Hepatocyte (in vitro differentiated cells): ENCODE data around the gene CTBP2. TPM values are rescaled to one million over a fixed set of nuclear protein-coding genes. Genes with fewer than 3 reads are reported as not detected.
A peak's percentile ranks its signal among the peaks of the same experiment; 100 is the strongest.

Experiments used
- DNase-seq: peaks from one replicate; pipeline ENCODE4 v3.0.0-alpha.2; 2016; ENCODE audit warnings: low spot score
- H2AFZ ChIP-seq: fragments of 200-600 bp; sonication (generic); 2 replicates; pipeline ENCODE4 v1.6.0; 2016; ENCODE audit warnings: antibody characterized with exemption, mild to moderate bottlenecking
- H3K27ac ChIP-seq: fragments of 200-600 bp; sonication (generic); 2 replicates; pipeline ENCODE4 v1.5.1; 2016; ENCODE audit warnings: mild to moderate bottlenecking
- H3K27me3 ChIP-seq: fragments of 200-600 bp; sonication (generic); 2 replicates; pipeline ENCODE4 v1.6.1; 2016
- H3K36me3 ChIP-seq: fragments of 200-600 bp; sonication (generic); replicated peaks from 2 replicates; pipeline ENCODE4 v1.5.1; 2016; ENCODE audit warnings: low read depth; ENCODE audit not compliant: insufficient read depth
- H3K4me1 ChIP-seq: fragments of 200-600 bp; sonication (generic); 2 replicates; pipeline ENCODE4 v1.5.1; 2016; ENCODE audit warnings: mild to moderate bottlenecking, moderate library complexity; ENCODE audit not compliant: insufficient read depth
- H3K4me2 ChIP-seq: fragments of 200-600 bp; sonication (generic); 2 replicates; pipeline ENCODE4 v1.6.0; 2016
- H3K4me3 ChIP-seq: fragments of 200-600 bp; sonication (generic); 2 replicates; pipeline ENCODE4 v1.5.1; 2016; ENCODE audit warnings: mild to moderate bottlenecking
- H3K79me2 ChIP-seq: fragments of 200-600 bp; sonication (generic); 2 replicates; pipeline ENCODE4 v1.6.0; 2017; ENCODE audit warnings: mild to moderate bottlenecking
- H3K9me2 ChIP-seq: fragments of 200-600 bp; sonication (generic); replicated peaks from 2 replicates; pipeline ENCODE4 v1.6.0; 2017; ENCODE audit warnings: mild to moderate bottlenecking; ENCODE audit not compliant: insufficient read depth
- H3K9me3 ChIP-seq: fragments of 200-600 bp; sonication (generic); 2 replicates; pipeline ENCODE4 v1.5.1; 2016; ENCODE audit warnings: low read depth, mild to moderate bottlenecking
- H4K20me1 ChIP-seq: fragments of 200-600 bp; sonication (generic); 2 replicates; pipeline ENCODE4 v1.6.0; 2016; ENCODE audit warnings: mild to moderate bottlenecking; ENCODE audit not compliant: insufficient read depth, poor library complexity, severe bottlenecking
- EZH2 ChIP-seq: fragments of 200-600 bp; sonication (generic); IDR thresholded peaks from 2 replicates; pipeline ENCODE4 v1.6.1; 2016; ENCODE audit warnings: antibody characterized with exemption, mild to moderate bottlenecking, borderline replicate concordance
- EZH2phosphoT487 ChIP-seq: fragments of 200-600 bp; sonication (generic); IDR thresholded peaks from one replicate; pipeline ENCODE4 v1.6.1; 2018; ENCODE audit warnings: antibody characterized with exemption, mild to moderate bottlenecking, low read depth, moderate library complexity; ENCODE audit not compliant: unreplicated experiment, severe bottlenecking
- WGBS: methylation state at CpG from one replicate; pipeline ENCODE4 v1.1.6; 2016; ENCODE audit warnings: low lambda C conversion rate; ENCODE audit errors: missing lambda C conversion rate; 5-methylcytosine and 5-hydroxymethylcytosine counted together
- polyA plus RNA-seq: library from polyadenylated mRNA; unstranded; fragments of >200 nt; fragmentation: Nextera tagmentation; extraction: Ambion mirVana; gene quantifications from 2 replicates; pipeline ENCODE4 v1.2.1, GENCODE V29; 2016
- total RNA-seq: library from RNA; depleted of rRNA; stranded (reverse); fragments of >200 nt; gene quantifications from 2 replicates; pipeline ENCODE4 v1.2.3, GENCODE V29; 2014
- TF ChIP-seq, protein P1 (sequence below): fragments of 200-600 bp; sonication (generic); IDR thresholded peaks from 2 replicates; pipeline ENCODE4 v1.5.1; 2016; ENCODE audit warnings: antibody characterized with exemption, mild to moderate bottlenecking; ENCODE audit not compliant: poor library complexity

CTBP2 gene
- total and polyA plus RNA-seq, 2 experiments from 2014 or later = 61.3 to 81.0 TPM

DNA sequence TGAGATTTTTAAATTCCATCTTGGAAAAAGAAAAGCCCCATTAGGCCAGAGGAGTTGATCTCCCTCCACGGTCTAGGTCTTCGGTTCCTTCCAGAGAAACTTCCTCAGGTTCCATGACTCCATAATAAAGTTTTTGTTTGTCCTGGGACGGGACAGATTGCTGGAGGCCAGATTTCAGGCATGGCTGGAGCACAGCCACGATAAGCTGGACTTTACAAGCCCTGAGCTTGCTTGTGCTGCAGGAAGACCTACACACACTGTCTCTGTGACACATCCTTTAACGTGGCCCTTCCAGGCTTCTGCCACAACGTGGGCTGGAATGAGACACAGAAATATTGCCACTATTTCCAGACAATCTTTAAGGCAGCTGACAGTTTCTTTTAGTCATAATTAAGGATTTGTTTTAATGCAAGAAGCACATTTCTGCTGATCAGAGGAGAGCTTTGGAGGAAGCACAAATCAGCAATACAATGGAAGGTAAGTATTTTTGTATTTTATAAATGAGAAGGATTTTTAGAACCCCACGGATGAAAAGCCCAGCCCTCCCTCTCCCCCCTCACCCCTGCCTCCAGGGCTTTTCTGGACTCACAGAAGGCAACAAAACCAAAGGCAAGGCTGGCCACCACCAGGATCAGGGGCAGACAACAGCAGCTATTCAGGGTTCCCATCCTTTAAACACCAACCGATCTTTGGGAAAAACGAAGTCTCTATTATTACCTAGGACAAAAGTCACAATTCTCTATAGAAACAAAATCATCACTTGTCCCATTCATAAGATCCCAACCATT is 6.5 kb downstream of the CTBP2 start:
- Histone ChIP-seq H2AFZ (no peak overlapping the region), H3K9me3 (no peaks in the 10 kb centered on the region), H3K9me2 (no peaks in the 10 kb centered on the region), H3K27ac (peak overlapping the region; percentile 99), H3K27me3 (no peaks in the 10 kb centered on the region), H3K79me2 (peaks cover 100% of the 10 kb centered on the region), H3K4me3 (no peak overlapping the region), H3K36me3 (no peaks in the 10 kb centered on the region), H4K20me1 (peaks cover 77% of the 10 kb centered on the region), H3K4me2 (peak overlapping the region; percentile 87), H3K4me1 (peaks cover 82% of the 10 kb centered on the region)
- WGBS = 18% methylated on average over 9 of the region's 9 CpGs
- TF ChIP-seq EZH2 = no peak
- TF ChIP-seq, protein P1, sequence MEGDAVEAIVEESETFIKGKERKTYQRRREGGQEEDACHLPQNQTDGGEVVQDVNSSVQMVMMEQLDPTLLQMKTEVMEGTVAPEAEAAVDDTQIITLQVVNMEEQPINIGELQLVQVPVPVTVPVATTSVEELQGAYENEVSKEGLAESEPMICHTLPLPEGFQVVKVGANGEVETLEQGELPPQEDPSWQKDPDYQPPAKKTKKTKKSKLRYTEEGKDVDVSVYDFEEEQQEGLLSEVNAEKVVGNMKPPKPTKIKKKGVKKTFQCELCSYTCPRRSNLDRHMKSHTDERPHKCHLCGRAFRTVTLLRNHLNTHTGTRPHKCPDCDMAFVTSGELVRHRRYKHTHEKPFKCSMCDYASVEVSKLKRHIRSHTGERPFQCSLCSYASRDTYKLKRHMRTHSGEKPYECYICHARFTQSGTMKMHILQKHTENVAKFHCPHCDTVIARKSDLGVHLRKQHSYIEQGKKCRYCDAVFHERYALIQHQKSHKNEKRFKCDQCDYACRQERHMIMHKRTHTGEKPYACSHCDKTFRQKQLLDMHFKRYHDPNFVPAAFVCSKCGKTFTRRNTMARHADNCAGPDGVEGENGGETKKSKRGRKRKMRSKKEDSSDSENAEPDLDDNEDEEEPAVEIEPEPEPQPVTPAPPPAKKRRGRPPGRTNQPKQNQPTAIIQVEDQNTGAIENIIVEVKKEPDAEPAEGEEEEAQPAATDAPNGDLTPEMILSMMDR = no peak
- TF ChIP-seq EZH2phosphoT487 = no peak
- peak; percentile 38 for DNase-seq

DNA sequence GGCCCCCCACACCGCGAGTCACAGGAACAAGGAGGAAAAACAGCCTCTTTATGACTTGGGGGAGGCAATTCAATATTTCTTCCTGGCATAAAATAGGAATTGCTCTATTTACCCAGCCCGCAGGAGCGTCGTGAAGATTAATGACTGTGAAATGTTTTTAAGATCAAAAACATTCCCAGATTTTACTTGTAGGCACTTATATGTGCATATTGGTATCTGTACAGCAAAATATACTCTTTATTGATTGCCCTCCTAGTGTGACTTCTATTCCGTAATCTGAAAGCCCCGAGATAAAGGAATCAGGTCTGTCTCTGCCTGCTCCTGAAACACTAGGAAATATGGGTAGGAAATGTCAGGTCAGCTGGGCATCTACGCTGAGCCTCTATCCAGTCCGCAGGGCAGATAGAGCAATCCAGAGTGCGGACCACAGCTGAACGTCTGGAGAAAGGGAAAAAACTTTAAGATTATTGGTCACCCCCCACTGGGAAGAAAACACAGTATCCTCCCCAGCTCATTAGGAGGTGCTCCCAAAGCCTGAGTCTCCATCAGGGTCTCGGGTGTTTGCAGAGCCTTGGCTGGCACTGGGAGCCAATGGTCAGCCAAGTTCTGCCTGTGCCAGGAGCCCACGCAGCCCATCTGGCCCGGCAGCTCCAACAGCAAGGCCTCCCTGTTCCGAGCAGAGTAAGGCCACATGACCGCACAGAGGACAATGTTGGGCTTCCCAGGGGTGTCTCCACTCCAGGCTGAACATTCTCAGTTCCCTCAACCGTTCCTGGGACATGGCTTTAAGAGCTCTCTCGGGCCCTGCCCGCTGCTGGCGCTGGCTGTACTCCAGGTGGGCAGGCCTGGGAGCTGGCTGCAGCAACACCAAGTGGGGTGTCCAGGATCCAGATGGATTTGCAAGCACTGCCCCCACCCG is 7.7 kb downstream of the CTBP2 start:
- peak overlapping the region; percentile 32 for H3K4me3 ChIP-seq
- 50% methylated on average over 21 of the region's 21 CpGs for WGBS
- peak overlapping the region; percentile 87 for H3K4me2 ChIP-seq
- TF ChIP-seq, protein P1 = no peak
- TF ChIP-seq EZH2 = no peak
- TF ChIP-seq EZH2phosphoT487 = no peak
- no peak overlapping the region for H2AFZ ChIP-seq
- no peaks in the 10 kb centered on the region for H3K9me2 ChIP-seq
- H3K79me2 ChIP-seq = peaks cover 100% of the 10 kb centered on the region
- DNase-seq = no peak
- H3K9me3 ChIP-seq = no peaks in the 10 kb centered on the region
- no peaks in the 10 kb centered on the region for H3K27me3 ChIP-seq
- H3K27ac ChIP-seq = peak overlapping the region; percentile 99
- H3K4me1 ChIP-seq = peaks cover 87% of the 10 kb centered on the region
- H3K36me3 ChIP-seq = no peaks in the 10 kb centered on the region
- peaks cover 78% of the 10 kb centered on the region for H4K20me1 ChIP-seq

DNA sequence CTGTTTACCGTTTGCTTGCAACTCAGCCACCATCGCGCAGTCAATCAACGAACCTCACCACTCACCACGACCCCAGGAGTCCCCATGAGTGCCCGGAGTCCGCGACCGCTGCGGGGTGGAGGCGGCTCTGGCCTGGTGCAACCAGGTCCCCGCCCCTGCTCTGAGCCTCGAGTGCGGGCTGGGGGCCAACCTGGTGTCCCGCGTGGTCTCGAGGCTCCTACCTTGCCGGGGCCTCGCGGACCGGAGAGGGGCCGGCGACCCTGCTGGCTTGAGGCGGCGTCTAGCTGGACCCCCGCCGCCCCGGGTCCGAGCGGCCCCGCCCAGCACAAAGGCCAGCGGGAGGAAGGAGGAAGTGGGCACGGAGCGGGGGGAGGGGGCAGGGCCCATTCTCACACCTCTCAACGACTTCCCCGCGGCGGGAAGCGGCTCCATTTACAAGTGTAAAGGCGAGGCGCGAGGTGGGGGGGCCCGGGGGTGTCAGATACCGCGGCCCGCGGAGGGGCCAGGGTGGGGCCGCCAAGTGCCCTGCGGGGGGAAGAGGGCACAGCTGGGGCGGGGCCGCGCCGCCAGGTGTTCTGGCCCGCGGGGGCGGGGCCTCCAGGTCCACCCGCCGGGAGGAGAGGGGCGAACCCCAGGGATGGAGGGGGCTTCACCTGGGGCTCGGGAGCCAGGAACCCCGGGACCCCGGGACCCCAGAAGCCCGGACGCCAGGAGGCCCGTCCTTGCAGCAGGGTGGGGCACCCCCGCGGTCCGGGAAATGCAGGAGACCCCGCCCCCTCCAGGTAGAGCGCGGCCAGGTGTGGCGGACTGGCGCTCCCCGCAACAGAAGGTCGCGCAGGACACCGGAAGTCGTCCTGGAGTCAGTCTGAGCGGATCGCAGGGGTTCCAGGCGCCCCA is 8.6 kb downstream of the CTBP2 start:
- H3K79me2 ChIP-seq = peaks cover 100% of the 10 kb centered on the region
- peak overlapping the region; percentile 32 for H3K4me3 ChIP-seq
- 46% methylated on average over 46 of the region's 81 CpGs for WGBS
- peak; percentile 66 for DNase-seq
- peak overlapping the region; percentile 87 for H3K4me2 ChIP-seq
- no peak overlapping the region for H2AFZ ChIP-seq
- TF ChIP-seq, protein P1 = no peak
- TF ChIP-seq EZH2phosphoT487 = no peak
- TF ChIP-seq EZH2 = no peak
- no peaks in the 10 kb centered on the region for H3K27me3 ChIP-seq
- no peaks in the 10 kb centered on the region for H3K9me2 ChIP-seq
- peaks cover 87% of the 10 kb centered on the region for H3K4me1 ChIP-seq
- H3K36me3 ChIP-seq = no peaks in the 10 kb centered on the region
- peak overlapping the region; percentile 99 for H3K27ac ChIP-seq
- H4K20me1 ChIP-seq = peaks cover 75% of the 10 kb centered on the region
- no peaks in the 10 kb centered on the region for H3K9me3 ChIP-seq
